ENCODE results near the gene DCN.
"Not testable (repeated sequence)": the region's sequence is repeated elsewhere in the genome, so short reads cannot be mapped to it uniquely, and the experiment has no call there.

The DCN gene, protein sequence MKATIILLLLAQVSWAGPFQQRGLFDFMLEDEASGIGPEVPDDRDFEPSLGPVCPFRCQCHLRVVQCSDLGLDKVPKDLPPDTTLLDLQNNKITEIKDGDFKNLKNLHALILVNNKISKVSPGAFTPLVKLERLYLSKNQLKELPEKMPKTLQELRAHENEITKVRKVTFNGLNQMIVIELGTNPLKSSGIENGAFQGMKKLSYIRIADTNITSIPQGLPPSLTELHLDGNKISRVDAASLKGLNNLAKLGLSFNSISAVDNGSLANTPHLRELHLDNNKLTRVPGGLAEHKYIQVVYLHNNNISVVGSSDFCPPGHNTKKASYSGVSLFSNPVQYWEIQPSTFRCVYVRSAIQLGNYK

DNA sequence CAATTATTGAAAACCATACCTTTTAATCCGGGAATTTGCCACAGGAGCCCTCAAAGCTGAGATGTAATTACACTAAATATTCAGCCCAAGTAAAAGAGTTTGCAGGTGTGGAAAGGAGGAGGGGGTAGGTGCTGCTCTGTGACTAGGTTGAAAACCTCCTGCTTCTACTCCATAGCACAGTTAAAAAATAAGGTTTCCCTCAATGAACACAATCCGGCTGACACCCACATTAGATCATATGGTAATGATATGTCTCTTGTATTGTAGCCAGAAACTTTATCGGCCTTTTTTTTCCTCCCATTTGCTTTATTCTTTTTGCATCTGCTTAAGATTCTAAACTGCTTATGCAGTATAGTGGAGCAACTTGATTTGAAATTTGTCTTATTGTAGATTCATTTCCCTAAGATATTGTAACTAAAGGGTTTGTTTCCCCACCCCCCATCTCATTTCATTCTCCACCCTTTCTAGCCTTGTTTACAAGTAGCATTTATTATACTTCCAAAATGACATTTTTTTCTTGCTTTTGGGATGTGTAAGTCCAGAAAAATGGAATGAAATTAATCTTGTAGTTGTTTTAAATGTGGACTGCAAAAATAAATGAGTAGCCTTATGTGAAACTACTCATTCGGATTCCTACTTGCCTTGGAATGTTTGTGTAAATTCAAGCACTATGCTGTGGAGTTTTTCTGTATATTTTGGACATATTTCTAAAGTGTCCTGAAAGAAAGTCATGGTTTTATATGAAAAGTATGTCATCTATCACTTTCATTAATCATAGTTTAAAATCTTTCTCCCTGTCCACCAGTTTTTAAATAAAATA is at the start of gene DCN:
Gene DCN (minus strand): TSS at position 182 of the 820 bp plus-strand sequence. CDS start 4,265 bp downstream, outside the sequence.
- DNase-seq (ENCODE audit: low spot score) = no peak

DNA sequence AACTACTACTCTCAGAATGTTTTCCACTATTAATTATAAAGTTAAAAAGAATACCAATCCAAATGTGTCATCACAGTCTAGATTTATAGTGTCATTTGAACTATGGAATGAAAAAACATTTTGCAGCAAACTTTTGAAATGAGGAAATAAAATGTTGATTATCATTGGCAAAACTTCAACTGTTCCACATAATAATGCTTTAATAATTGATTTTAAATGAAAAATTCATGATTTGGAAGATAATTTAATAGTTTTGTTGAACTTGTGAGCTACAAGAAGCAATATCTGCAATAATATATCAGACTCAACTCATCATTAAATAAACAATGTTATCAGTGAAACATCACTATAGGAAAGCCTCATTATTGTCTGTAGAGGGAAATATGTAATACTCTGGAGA is 48.2 kb upstream of the DCN start:
- DNase-seq (ENCODE audit: low spot score) = no peak

DNA sequence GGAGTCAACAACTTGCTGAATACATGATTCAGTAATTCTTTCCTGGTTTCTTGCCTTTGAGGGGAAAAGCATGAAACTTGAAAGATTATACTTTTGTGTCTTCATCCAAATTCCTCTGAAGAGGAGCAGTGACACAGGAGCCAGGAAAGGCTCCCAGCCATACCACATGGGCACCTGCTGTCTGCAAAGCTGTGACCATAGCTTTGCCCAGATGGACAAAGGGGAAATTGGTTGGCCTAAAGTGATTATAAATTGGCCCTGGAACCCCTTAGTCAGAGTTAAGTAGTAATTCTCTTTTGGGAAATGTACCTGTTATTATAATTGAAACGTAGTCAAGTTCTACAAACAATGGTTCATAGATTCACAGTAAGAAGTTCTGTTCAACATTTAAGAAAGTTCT is 44.3 kb upstream of the DCN start:
- no peak for DNase-seq (ENCODE audit: low spot score)

DNA sequence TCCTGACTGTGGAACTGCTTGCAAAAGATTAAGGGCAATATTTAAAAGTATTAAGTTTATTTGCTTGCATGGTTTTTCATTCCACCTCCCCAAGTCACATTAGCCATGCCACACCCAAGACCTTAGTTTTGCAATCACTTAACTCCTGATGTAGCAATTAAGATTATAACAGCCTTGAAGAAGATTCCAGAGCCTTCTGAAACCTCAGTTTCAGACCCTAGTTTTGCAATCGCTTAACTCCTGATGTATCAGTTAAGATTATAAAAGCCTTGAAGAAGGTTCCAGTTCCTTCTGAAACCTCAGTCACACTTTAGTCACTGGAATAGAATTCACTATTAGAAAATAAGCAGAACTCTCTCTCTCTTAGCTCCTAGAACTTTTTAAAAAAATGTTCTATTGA is 42.7 kb upstream of the DCN start:
- no peak for DNase-seq (ENCODE audit: low spot score)

DNA sequence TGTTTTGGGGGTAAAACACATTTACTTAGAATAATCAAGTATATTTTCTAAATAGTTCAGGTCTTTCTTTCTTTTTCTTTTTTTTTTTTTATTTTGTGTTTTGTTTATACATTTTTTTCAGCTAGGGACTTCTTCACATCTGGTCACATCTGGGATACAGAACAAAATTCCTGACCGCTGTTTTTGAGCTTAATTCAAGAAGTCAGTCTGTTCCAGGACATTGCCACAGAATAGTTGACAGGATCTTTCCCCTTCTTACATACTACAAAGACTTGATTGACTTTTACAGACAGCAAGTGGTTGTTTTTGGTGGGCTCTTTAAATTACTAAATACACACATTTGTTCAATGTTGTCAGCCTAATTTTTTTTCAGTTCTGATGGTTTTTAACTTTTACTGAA is 41.8 kb upstream of the DCN start:
- no peak for DNase-seq (ENCODE audit: low spot score)

DNA sequence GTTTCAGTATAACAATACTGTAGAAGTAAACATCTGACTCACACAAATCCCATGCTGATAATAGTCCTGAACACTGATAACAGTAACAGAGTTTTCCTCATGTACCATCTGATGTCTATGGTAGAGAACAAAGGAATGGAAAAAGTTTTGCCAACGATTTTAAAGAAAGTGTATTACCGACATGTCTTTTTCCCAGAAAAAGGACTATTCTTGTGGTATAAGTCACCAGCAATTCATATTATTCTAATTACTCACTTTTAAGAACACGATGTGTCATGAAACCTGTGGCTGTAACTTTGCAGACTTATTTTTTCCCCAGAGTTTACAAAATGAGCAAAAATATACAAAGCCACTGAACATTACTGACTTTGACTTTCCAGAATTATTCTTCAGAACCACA is 40.1 kb upstream of the DCN start:
- DNase-seq (ENCODE audit: low spot score) = no peak

DNA sequence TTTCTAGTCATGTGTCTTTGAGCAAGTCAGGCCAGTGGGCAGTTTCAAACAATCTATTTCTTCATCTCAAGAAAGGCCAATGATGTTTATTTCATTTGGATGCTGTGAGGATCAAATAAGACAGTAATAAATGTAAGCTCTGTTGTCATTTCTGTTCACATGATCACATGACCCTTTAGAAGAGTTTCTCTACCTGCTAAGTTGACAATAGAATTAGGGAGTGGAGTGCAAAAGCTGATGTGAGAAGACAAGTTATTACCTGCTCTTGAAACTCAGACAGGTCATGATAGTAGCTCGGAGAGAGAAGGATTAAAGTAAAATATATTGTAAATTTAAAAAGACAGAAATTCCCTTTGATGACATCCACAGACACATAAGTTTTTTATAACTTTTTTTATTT is 37.3 kb upstream of the DCN start:
- no peak for DNase-seq (ENCODE audit: low spot score)

DNA sequence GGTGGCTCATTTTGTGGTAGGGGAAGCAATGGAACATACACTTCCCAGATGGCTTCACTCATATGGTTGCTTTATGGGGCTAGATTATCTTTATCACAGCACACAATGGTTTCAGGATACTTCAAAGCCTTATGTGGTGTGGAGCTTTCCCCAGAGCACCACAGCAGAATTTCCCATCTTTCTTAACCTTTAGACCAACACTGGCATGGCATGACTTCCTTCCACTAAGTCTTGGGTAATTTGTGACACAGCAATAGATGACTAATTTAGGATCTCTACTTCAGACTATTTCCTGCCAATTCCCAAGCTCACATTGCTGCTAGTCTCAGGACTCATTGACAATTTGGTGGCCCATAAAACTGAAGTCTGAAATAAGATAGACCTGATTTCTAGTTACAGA is 36.9 kb upstream of the DCN start:
- no peak for DNase-seq (ENCODE audit: low spot score)

DNA sequence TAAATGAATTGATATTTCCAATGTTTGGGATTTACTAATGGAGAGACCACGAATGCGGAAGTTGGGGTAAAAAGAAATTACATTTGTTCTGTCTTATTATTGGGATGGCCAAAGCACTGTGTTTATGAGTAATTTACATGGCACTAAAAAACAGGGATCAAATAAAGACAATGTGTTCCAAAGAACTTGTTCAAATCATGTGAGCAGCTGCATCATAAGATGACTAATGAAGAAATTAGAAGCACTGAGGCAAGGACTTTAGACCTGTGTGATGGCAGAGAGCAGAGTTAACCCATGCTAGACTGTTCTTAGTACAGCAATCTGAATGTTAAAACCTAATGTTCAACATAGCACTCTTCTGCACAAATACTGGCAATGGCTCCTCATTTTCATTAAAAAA is 34.3 kb upstream of the DCN start:
- DNase-seq (ENCODE audit: low spot score) = no peak

DNA sequence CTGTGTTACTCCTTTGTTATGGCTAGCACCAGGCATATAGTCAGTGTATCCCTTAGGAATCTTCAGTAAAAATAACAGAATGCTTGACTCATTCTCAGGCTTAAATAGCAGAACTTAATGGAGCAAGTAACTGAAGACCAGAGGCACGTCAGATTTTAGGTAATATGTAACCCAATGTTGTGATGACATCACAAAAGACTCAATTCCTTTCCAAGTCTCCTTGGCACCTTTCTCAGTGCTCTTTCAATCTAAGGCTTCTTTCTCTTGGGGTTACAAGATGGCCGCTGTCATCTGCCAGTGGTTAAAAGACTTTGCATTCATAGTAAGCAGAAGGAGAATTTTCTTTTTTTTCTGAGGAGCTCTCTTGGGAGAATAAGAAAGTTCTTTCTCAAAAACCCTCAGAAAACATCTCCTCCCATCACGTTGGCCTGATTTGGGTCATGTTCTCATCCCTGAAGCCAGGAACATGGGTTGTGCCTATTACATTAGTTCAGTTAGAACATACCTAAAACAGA is 33.4 kb upstream of the DCN start:
- DNase-seq (ENCODE audit: low spot score) = peak; percentile 13

DNA sequence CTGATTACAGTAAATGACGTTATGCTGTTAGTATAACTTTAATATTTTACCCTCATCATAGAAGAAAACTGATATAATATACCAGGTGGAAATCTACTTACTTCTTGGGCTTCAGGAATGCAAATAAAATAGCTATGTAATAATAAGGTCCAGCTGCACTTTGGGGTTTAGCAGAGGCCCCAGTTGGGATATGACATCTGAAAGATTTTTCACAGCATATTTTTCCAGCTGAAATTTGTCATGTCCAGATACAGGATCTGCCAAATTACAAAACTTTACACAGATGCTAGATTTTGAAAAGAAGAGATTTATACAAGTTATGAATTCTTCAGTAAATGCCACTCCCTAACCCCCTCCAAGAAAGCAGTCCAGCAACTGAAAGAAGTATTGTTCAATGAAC is 29.2 kb upstream of the DCN start:
- no peak for DNase-seq (ENCODE audit: low spot score)

DNA sequence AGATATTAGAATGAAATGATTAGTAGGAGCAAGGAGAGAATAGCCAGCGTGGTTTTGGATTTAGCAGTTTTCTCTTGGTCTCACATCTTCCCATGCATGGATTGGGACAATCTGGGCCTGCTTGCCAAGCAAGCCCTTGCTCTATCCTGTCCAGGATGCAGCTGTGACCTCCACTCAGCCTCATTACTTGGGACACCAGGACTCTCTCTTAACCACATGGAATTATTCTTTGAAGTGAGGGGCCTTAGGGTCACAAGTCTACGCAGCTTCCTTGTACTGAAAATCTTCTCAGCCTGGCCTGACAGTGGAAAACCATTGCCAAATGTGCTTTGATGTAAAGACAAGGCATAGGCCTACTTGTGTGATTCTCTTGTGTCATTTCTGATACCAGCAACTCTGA is 28.0 kb upstream of the DCN start:
- DNase-seq (ENCODE audit: low spot score) = no peak

DNA sequence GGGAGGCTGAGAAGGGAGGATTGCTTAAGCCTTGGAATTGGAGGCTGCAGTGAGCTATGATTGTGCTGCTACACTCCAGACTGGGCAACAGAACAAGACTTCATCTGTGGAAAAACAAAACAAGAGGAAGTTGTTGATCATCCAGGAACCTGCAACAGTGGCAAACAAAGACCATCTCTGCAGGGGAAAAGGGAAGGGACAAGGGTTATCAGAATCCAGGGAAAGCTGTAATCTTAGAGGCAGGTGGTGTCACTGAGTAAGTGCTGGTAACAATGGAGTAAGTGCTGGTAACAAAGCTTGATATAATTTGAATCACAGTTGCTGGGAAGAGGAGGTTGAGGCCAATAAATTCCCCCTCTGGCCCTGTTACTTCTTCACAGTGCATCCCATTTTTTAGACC is 27.5 kb upstream of the DCN start:
- no peak for DNase-seq (ENCODE audit: low spot score)

DNA sequence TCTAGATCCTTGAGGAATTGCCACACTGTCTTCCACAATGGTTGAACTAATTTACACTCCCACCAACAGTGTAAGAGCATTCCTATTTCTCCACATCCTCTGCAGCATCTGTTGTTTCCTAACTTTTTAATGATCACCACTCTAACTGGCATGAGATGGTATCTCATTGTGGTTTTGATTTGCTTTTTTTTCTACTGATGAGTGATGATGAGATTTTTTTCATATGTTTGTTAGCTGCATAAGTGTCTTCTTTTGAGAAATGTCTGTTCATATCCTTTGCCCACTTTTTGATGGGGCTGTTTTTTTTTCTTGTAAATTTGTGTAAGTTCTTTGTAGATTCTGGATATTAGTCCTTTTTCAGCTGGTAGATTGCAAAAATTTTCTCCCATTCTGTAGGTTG is 24.7 kb upstream of the DCN start:
- not testable (repeated sequence) for DNase-seq (ENCODE audit: low spot score)

DNA sequence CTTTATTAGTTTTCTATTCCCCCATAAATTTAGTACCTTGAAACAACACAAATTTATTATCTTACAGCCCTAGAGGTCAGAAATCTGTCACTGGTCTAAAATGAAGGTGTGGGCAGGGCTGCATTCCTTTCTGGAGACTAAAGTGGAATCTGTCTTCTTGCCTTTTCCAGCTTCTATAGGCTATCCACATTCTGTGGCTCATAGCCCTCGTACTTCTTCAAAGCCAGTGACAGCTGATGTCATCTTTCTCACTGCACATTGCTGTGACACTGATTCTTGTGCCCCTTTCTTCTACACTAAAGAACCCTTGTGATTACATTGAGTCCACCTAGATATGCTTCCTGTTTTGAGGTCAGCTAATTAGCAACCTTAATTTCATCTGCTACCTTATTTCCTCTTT is 23.2 kb upstream of the DCN start:
- DNase-seq (ENCODE audit: low spot score) = no peak

DNA sequence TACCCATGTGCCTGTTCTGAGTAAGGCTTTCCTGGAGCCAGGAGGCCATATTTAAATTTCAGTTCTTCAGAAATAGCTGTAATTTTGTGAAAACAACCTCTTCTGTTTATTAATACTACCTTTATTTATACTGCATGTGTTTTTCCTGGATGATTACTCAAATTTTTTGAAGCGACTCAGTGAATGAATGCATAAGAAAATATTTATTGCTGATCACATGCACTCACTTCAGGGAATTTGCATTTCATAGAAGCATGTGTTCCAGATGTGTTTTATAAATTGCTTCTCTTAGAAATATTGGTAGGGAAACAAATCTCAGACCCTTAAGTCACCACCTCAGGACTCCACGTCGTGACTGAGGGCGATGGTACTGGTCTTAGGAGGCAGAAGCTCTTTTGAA is 21.8 kb upstream of the DCN start:
- no peak for DNase-seq (ENCODE audit: low spot score)

DNA sequence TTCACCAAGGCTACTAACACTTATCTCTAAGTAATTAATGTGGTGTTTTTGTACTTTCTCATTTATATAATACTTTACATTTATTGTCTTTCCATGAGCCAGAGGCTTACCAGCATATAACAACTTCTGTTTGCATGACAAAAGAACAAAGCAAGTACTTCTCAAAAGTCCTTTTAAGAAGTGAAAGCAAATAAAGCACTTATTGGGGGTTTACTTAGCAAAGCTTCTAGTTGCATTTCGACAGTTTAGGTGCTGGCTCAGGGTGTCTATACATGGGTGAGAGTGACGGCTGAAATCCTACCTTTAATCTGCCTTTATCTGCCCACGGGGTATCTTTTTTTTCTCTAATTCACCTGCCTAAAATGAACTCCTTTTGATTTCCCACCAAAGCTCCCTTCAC is 21.0 kb upstream of the DCN start:
- no peak for DNase-seq (ENCODE audit: low spot score)

DNA sequence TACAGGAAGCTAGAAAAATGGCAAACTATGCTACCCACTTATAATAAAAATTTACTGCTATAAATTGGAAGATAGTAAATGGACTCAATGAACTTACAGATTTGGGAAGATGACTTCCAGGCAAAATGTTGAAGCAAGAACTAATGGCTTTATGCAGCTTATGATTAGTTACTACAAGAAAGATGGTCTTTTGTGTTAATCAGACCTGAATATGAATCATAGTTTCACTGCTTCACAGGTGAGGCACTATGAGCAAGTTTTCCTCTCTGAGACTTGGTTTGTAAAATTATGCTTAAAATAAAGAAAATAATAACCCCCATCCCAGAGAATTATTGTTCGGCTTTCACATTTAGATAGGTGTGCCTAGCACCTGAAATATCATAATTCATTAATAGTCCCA is 19.8 kb upstream of the DCN start:
- no peak for DNase-seq (ENCODE audit: low spot score)

DNA sequence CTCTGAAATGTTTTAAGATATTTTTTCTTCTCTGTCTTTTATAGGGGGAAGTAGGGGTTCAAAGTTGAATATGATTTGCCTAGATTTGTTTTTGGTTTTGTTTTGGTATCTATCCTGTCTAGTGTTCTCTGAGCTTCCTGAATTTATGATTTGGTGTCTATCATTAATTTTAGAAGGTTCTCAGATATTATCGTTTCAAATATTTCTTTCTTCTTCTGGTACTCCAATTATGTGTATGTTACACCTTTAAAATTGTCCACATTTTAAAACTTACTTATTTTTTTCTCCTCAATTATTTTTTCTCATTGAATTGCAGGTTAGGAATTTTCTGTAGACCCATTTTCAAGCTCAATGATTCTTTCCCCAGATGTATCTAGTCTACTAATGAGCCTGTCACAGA is 13.8 kb upstream of the DCN start:
- no peak for DNase-seq (ENCODE audit: low spot score)

DNA sequence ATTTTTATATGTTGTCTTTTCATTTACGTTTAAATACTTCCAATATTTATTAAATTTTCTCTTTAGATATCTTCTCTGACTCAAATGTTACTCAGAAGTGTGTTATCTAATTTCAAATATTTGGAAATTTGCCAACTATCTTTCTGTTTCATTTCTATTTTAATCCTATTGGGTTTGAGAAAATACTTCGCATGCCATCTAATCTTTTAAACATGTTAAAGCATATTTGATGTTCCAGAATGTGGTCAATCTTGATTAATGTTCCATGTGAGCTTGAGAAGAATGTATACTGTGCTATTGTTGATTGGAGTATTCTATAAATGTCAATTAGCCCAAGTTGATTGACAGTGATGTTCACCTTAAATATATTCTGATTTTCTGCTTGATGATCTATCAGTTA is 11.9 kb upstream of the DCN start:
- DNase-seq (ENCODE audit: low spot score) = no peak

DNA sequence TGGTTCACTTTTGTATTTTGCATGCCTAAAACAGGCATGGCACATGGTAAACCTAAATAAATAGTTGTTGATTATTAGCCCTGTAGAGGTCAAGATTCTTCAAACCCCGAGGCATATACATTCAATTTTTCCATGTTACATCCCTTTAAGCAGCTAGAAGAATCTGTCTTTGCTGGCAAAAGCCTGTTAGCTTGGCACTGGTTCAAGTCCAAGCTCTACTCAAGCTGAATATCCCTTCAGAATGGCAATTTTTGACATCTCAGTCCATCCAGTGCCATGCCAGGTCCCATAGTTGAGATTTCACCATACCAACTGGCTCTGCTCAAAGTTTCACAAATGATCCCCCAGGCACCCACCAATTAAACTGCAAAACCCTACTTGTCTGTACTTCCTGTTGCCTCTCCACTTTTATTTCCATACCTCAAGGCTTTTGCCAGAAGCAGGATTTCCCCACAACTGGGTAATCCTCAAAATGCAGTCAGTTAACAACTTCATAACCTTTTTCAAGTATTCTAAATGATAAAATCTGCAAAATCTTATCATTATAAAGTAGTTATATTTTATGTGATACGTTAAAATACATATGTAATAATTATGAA is 9.0 kb upstream of the DCN start:
- no peak for DNase-seq (ENCODE audit: low spot score)

DNA sequence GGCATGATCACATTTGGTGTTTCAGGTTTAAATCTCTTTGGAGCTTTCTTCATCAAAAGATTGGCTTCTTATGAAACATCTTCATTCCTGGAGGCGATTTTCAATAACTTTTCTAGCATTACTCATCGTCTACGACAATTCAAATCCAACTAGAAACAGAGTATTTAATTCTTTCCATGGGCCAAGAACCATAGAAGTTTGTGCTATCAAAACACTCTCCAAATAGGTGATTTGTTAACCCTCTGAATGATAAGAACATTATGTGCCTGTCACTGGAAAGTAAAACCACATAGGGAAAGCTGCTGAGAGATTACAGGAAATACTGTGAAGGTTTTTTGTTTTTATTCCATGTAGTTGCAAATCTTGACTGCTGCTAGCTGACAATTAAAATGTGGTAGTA is 6.9 kb upstream of the DCN start:
- DNase-seq (ENCODE audit: low spot score) = no peak

DNA sequence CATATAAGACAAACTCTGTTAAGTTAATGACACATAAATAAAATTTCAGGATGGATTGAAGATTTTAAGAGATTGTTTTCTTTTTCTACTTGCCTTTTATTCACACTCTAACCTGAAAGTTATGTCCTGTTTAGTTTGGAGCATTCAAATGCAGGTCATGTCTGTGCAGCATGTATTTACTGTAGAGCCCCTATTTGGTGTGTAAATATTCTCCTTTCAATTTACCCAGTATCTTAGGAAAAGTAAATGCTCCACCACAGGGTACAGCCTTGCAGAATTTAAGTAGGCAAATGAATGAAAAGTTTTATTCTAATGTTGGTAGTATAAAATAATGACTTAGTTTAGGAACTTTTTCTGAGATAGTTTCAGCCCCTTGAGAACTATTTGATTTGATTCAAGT is 6.2 kb upstream of the DCN start:
- DNase-seq (ENCODE audit: low spot score) = no peak
